DND-41 (cell line): ENCODE measurements around the gene PIGB.

Experiments
- EZH2 ChIP-seq: IDR thresholded peaks from 3 replicates; pipeline ENCODE4 v1.6.1; 2012; ENCODE audit warnings: borderline replicate concordance, low read depth, mild to moderate bottlenecking, moderate library complexity, low read length, inconsistent platforms; ENCODE audit not compliant: severe bottlenecking
- TF ChIP-seq, protein P1 (sequence below): IDR thresholded peaks from 2 replicates; pipeline ENCODE4 v1.5.1; 2012; ENCODE audit warnings: borderline replicate concordance, low read length, moderate library complexity, mild to moderate bottlenecking; ENCODE audit not compliant: poor library complexity, severe bottlenecking; ENCODE audit errors: extremely low read depth

DNA sequence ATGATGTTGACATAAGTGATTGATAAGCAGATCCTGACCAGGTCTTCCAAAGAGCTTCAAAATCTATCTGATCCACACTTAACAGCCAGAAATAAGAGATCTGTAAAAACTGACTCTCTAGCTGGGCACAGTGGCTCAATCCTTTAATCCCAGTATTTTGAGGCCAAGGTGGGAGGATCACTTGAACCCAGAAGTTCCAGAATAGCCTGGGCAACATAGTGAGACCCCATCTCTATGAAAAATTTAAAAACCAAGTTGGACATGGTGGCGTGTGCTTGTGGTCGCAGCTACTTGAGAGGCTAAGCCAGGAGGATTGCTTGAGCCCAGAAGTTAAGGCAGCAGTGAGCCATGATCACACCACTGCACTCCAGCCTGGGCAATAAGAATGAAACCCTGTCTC is 43.6 kb downstream of the PIGB start:
- TF ChIP-seq, protein P1, sequence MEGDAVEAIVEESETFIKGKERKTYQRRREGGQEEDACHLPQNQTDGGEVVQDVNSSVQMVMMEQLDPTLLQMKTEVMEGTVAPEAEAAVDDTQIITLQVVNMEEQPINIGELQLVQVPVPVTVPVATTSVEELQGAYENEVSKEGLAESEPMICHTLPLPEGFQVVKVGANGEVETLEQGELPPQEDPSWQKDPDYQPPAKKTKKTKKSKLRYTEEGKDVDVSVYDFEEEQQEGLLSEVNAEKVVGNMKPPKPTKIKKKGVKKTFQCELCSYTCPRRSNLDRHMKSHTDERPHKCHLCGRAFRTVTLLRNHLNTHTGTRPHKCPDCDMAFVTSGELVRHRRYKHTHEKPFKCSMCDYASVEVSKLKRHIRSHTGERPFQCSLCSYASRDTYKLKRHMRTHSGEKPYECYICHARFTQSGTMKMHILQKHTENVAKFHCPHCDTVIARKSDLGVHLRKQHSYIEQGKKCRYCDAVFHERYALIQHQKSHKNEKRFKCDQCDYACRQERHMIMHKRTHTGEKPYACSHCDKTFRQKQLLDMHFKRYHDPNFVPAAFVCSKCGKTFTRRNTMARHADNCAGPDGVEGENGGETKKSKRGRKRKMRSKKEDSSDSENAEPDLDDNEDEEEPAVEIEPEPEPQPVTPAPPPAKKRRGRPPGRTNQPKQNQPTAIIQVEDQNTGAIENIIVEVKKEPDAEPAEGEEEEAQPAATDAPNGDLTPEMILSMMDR = no peak
- TF ChIP-seq EZH2 = no peak
